NOMO-1 treated with dmso at 0.1 percent for 144 hours (cell line): ENCODE results near the gene SENP1.

Source experiments
- DNase-seq: peaks from one replicate; lab custom pipeline; 2025; ENCODE audit not compliant: unreplicated experiment; lab: John Stamatoyannopoulos, UW

SENP1 gene

GRCh38 chr12:48019639-48020265 lies 86.1 kb downstream of the SENP1 start:
- no peak for DNase-seq

DNA sequence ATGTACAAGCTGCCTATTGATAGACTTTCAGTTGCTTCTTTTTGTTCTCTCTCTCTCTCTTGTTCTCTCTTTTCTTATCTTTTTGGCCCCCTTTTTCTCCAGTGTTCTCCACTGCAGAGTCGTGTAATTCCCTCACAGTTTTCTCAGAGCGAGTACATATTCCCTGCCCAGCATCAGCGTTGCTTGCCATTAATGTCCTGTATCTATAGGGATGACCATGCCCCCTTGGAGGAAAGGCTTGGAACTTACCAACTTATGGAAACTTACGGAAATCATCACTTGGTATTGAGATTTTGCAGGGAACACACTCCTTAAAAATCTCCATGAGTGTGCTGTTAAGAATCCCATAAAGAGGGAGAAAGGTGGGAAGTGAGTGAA lies 87.3 kb downstream of the SENP1 start:
- no peak for DNase-seq

DNA sequence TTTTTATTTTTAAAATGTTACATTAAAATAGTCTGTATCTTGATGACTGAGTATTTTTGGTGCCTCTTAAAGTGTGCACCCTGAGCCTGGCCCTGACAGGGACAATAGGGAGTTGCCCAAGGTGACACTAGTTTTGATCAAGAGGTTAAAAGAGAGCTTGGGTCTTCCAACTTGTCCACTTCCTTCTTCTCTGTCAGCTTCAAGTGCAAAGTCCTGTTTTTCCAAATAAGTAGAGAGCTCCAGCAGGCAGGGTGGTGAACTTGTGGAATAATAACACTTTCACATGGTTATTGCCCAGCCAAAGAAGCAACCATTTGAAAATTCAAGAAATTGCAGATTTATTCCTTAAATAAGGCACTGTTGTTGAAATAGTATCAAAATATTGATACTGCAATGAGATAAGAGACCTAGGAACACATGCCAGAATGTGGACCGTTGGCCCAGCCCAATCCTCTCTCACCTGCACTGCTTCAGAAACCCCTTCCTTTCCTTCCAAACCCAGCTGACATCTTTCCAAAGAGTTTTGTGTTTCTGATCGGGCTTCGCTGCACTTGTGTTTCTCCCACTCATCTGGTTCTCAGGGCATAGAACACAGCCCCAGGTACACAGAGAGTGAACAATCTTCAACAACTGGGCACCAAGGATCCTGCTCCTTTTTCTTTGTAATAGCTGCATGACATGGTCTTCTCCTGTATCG lies 87.8 kb downstream of the SENP1 start:
- DNase-seq: no peak

- no peak for DNase-seq
Observed at GRCh38 chr12:48017496-48017895, 88.4 kb downstream of the SENP1 start.

DNA sequence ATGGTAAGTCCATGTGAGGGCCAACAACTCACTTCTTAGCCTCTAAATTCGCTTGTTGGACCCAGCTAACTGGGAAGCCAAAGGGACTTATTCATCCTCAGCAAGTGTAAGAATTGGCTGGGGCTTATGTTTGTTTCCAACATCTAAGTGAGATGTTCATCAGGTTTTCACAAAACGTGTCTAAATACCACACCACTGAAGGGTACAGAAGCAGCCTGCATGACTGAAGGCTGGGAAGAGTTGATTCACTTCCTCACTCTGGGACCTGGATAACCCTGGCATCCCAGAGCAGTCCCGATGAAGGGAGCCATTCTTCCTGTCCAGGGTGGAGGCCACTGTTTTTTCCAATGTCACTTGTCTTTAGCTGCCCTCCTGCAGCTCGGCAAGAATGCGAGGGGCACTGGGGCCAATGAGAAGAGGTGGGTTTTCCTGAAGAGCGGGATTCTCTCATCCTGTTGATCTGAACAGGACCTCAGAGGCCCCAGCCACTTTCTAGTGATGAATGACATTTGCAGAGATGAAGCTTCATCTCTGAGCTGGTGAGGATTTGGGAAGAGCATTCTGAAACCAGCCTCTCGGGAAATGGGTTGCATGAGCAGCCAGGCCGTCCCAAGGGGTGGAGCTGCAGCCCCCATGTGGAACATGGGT lies 89.4 kb downstream of the SENP1 start:
- DNase-seq: no peak

DNA sequence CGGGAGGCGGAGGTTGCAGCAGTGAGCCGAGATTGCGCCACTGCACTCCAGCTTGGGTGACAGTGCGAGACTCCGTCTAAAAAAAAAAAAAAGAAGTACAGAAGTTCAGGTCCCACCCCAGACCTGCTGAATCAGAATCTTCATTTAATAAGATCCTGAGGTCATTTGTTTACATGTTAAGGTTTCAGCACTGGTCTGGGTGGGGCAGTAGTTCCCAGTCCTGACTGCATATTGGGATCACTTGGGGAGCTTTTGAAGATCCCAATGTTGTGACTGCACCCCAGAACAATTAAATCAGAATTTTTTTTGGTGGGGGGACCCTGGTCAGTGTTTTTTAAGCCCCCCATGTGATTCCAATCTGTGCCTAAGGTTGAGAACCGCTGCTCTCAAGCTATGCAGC lies 89.9 kb downstream of the SENP1 start:
- no peak for DNase-seq

GRCh38 chr12:48015129-48015528 lies 90.8 kb downstream of the SENP1 start:
- DNase-seq: no peak

DNA sequence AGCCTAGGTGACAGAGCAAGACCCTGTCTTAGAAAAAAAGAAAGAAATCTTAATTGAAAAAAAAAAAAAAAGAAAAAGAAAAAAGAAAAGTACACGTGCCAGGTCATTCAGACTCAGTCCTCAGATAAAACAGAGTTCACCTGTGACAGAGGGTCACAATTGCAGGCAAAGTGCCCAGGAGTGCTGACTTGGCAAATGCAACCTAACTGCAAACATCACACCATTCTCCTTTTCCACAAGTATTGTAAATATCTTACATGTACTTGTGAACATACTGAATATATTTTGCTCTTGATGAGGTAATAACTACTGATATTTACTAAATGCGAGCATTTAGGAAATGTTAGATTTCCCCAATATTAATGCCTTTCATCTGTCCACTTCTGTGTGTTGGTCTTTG lies 92.6 kb downstream of the SENP1 start:
- no peak for DNase-seq

DNA sequence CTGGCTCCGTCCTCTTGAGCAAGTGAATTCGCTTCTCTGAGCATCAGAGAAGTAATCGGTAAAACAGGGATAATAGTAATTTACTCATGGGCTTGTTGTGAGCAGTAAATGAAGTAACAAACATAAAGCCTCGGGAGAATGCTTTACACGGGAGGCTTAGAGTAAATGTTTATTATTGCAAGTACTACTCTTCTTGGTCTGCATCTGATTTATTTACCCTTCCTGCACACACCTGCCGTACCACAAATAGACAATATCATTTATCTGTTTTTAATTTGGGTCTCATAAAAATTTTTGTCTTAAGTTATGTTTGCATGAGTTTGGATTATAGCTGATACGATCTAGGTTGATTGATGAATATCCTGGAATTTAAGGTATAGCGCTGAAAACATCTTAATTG lies 93.8 kb downstream of the SENP1 start:
- DNase-seq: no peak

DNA sequence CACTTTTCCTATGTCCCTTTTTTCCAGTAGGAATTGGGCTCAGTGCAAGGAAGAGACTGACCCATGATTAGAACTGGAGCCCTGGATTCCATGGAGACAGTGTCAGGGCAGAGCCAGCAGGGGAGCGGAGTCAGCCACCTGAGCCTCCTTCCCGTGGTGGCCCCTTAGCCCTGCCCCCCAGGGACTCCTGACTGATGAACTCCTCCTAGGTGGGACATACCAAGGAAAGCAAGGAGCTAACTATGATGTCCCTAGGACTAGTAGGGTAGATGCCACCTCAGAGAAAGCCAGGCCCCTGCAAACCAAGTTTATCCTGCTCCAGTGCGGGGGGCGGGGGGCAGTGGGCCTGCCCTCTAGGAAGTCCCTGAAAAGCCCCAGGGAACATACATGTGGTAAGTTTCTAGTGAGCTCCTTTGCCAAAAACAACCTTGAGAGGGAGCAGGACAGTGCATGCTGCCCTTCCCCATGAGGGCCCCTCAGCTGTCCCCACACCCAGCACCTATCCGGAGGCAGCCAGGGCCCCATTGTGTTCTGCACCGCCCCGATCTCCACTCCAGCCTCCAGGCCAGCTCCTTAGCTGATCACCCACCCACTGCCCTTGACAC lies 95.4 kb downstream of the SENP1 start:
- no peak for DNase-seq

DNA sequence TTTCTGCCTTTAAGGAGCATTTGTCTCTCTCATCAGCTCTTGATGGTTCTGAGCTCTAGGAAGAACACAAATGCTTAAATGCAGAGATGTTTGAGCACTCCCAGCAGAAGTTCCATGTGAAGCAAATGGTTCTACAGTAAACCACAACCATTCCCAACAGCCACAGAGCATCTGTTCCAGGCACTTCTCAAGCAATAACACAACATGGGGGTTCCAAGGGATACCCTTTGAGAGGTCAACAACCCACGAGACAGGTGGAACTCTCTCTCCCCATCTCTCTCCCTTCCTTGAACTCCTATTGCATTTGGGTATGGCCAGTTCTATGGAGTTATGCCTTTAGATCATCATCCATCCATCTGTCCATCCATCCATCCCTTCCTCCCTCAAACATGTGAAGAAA lies 96.4 kb downstream of the SENP1 start:
- DNase-seq: no peak

GRCh38 chr12:48008950-48009349 lies 96.9 kb downstream of the SENP1 start:
- no peak for DNase-seq

DNA sequence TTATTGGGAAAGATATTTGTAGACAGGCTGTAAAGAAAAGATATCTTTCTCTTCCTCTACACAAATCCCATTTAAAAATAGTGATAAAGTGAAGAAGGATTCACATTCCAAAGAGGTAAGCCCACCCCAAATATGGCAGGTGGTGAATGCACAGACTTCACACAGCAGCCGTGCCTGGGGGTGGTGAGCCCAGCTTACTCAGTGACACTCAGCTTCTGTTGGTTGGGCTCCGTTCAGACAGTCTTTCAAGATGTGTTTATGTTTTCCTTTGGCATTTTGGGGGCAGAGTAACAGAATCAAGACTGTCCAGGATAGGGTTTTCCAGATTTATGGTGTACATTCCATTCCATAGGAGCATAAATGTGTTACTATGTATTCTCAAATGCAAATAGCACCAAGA lies 97.5 kb downstream of the SENP1 start:
- no peak for DNase-seq

DNA sequence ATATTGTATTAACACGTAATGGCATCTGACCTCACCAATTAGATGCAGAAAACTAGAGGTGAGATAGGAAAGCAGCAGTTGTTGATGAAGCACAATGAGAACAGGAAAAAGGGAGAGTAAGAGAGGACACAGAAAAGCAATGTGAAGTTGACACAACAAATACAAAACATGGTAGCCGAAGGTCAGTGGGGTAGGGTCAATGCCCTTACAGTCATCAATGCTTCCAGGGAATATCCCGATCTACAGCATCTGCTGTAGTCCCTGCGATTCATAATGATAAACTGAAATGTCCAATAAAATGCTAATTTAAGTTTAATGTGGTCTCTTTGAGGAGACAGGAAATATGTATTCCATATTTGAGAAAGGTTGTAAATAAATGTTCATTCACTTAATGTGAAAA lies 98.7 kb downstream of the SENP1 start:
- DNase-seq: no peak

- DNase-seq: no peak
Observed at GRCh38 chr12:48005750-48006021, 100.2 kb downstream of the SENP1 start.

DNA sequence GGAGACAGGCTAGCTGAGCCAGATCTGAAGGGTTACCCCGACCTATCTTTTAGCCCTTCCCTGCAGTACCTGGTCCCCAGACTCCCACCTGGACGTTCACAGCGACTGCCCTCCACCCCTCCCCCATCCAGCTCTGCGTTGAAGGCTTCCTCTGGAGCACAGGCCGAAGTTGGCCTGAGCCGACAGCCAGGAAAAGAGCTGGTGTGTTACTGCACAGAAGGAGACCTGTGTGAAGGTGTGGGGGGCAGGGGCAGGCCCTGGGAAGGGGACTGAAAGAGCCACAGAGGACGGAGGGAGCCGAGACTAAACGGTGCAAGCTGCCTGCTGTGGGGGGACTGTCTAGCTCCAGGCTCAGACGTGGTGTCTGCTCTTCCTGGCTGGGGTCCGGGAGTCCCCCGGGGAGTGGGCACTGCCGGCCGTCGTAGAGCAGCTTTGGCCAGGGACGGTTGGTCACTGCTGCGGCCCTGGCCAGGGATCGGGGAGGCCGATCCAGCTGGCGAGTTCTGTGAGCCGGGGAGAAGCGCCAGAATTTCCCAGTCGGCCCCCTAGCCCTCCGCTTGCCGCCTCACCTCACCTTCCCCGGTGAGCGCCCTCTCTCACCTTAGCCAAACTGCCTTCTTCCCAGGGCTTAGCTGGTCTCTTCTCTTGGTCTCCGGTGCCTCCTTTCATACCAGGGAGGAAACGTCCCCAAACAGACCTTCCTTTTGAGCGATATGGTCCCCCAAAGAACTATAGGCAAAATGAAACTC lies 100.7 kb downstream of the SENP1 start:
- no peak for DNase-seq

- DNase-seq: no peak
Observed at GRCh38 chr12:48004053-48004941, 101.6 kb downstream of the SENP1 start, which contains the start of gene COL2A1. COL2A1 (minus strand) TSS chr12:48004476; CDS start chr12:48004321, 155 bp downstream.

DNA sequence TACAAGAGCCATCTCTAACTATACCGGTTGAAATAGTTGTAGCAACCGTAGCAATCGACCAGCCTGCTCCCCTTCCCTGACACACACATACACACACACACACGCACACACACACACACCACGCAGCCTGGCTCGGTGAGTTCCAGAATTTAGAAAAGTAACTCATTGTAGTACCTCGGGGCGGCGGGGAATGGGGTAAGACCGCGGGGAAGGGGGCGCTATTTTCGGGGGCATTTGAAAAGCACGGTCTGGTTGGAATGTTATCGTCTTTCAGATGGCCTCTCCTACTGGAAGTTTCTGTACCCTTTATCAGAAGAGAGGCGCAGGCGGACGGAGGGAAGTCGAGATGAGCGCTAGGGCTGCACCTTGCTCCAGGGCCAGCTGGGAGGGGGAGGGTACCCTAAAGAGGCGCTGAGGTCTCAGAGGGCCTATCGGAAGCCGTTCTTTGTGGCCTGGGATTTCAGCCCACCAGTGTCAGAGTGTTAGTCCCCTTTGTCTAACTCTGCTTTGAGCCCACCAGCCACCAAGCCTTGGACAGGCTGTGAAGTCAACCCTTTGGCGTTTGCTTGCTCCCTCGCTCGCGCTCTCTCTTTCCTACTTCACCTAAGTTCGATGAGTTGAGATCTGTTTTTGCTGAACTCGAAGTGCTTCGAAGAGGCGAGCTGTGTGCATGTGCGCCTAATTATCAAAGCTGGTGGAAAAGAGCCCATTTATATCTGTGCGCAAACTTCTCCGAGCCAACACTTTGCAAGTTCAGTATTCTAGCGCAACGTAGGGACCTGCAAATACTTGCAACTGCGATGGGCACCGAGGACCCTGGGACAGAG lies 102.4 kb downstream of the SENP1 start:
- no peak for DNase-seq

DNA sequence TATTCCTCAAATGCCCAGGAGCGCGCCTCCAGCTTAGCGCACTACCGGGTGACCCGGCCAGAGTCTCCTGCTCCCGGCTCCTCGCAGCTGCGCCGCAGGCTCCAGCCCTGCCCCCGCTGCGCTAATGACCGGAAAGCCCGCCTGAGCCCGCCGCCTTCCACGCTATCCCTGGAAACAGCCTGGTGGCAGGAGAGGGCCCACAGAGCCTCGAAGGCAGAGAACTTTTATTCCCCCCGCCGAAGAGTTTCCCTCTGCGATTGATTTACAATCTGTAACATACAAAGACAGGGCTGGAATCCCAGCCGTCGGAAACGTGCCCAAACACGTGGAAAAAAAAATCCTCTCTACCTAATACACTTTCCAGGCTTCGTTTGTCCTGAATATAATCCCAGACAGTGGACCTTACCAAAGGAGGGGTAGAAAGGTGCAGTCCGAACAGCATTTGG lies 103.1 kb downstream of the SENP1 start:
- DNase-seq: no peak

GRCh38 chr12:48002414-48002730 lies 103.5 kb downstream of the SENP1 start:
- no peak for DNase-seq
